Measurements from ENCODE around the gene PPT1. TPM values are rescaled to one million over a fixed set of nuclear protein-coding genes. Genes with fewer than 3 reads are reported as not detected.
A peak's percentile ranks its signal among the peaks of the same experiment; 100 is the strongest.

Gene PPT1
- total and polyA plus RNA-seq, 2 of the 8 experiments (the other 6 are each of a cell fraction or from before 2014, with no cell fraction given), result 77.1 to 150 TPM

GRCh38 chr1:40042341-40042740, 54.7 kb downstream of the PPT1 start:
- peaks cover 22 to 64% of the 10 kb centered on the region in 2 experiments for H3K79me2 ChIP-seq (ENCODE audit: control insufficient read depth in 1 of 2, insufficient read depth in 2 of 2, low read length in 2 of 2)
- H3K23ac ChIP-seq (ENCODE audit: insufficient read length), result no peak overlapping the region
- H3K18ac ChIP-seq (ENCODE audit: extremely low read depth, low read length), result no peak overlapping the region
- no peak overlapping the region for H3K14ac ChIP-seq (ENCODE audit: insufficient read length)
- no peak overlapping the region for H2AFZ ChIP-seq (ENCODE audit: low read length)
- no peak overlapping the region for H2AK5ac ChIP-seq (ENCODE audit: low read depth, low read length)
- H4K8ac ChIP-seq (ENCODE audit: extremely low read depth, insufficient read depth, low read length), result no peak overlapping the region
- peaks cover 5% of the 10 kb centered on the region for H3K79me1 ChIP-seq (ENCODE audit: low read depth, low read length)
- H3K4ac ChIP-seq (replicated peaks; ENCODE audit: insufficient read length, low read depth, low read length), result no peak overlapping the region
- 93% methylated on average over 4 of the region's 4 CpGs; no CpG with 5 or more reads in 1 of the 2 experiments for WGBS, 2 experiments (ENCODE audit: extremely low coverage in 1 of 2, insufficient coverage in 1 of 2, insufficient read length in 1 of 2, insufficient replicate concordance in 2 of 2, low coverage in 1 of 2, low lambda C conversion rate in 2 of 2, missing lambda C conversion rate in 1 of 2)
- H3K4me1 ChIP-seq (replicated peaks in 1 of 4; ENCODE audit: control insufficient read depth in 3 of 4, insufficient read depth in 4 of 4, low read length in 3 of 4), result peaks cover 3 to 7% (median 3%) of the 10 kb centered on the region in 4 experiments; a peak in 4 of 7 replicates
- H3K4me2 ChIP-seq (ENCODE audit: insufficient read depth in 1 of 2, low read depth in 2 of 2, low read length in 2 of 2), result peak overlapping the region; percentile 75 to 85; a peak in 1 of 4 replicates
- 0 out of 8 replicates have a peak overlapping the region, but pooled peaks of 1 of the 4 experiments have one; percentile 79 for H3K4me3 ChIP-seq (ENCODE audit: extremely low read depth in 1 of 4, insufficient read depth in 2 of 4, low read depth in 3 of 4, low read length in 4 of 4)
- no peak overlapping the region for H3K9ac ChIP-seq (replicated peaks in 1 of 4; ENCODE audit: extremely low read depth in 1 of 4, low read depth in 3 of 4, low read length in 3 of 4)
- no peaks in the 10 kb centered on the region for H3K27me3 ChIP-seq (replicated peaks in 1 of 4; ENCODE audit: control insufficient read depth in 3 of 4, extremely low read depth in 1 of 4, insufficient read depth in 3 of 4, low read length in 3 of 4)
- no peak overlapping the region for H2BK15ac ChIP-seq (ENCODE audit: low read length)
- no peak for FAIRE-seq
- no peak for TF ChIP-seq CHD1 (IDR thresholded peaks at IDR 0.05; ENCODE audit: low read depth, low read length)
- no peak overlapping the region for H2BK20ac ChIP-seq (ENCODE audit: low read length)
- no peaks in the 10 kb centered on the region for H3K9me3 ChIP-seq (ENCODE audit: insufficient read depth in 2 of 2, low read depth in 1 of 2, low read length in 1 of 2)
- ChIA-PET CTCF (ENCODE audit: partially characterized antibody) (interaction anchor here (1.0 to 1.2 kb wide), 4 partner anchors 16 to 123 kb away, joined by 3 to 5 read pairs (median 4); no protein-coding TSS in a partner anchor), POLR2A (ENCODE audit: partially characterized antibody) (interaction anchor here (2.8 kb wide), 1 partner anchor 11 kb away, joined by 7 read pairs; no protein-coding TSS in a partner anchor)
- no peak overlapping the region for H2BK120ac ChIP-seq (replicated peaks; ENCODE audit: low read depth, low read length)
- DNase-seq (ENCODE audit: low read depth in 1 of 2, low spot score in 2 of 2), result no peak
- H3K56ac ChIP-seq (replicated peaks; ENCODE audit: insufficient read length, low read depth, low read length), result no peak overlapping the region
- H4K91ac ChIP-seq (replicated peaks; ENCODE audit: insufficient read length, low read length), result no peak overlapping the region
- peaks cover 0 to 14% of the 10 kb centered on the region in 2 experiments for H4K20me1 ChIP-seq (replicated peaks in 1 of 2; ENCODE audit: control insufficient read depth in 1 of 2, insufficient read depth in 2 of 2, low read length in 2 of 2)
- no peak overlapping the region for H2BK12ac ChIP-seq (ENCODE audit: low read depth, low read length)
- no peak overlapping the region for H4K5ac ChIP-seq (ENCODE audit: insufficient read length, low read depth, low read length)
- peaks cover 0 to 4% (median 0%) of the 10 kb centered on the region in 4 experiments; a peak in 2 of 8 replicates for H3K36me3 ChIP-seq (ENCODE audit: control insufficient read depth in 2 of 4, insufficient read depth in 4 of 4, low read length in 3 of 4)
- no peak overlapping the region for H2BK5ac ChIP-seq (ENCODE audit: low read depth, low read length)
- H3K23me2 ChIP-seq (ENCODE audit: low read depth, low read length), result peaks cover 4% of the 10 kb centered on the region
- no peak overlapping the region for H3K27ac ChIP-seq (ENCODE audit: low read depth, low read length)

All from H1 (cell line).